HG02610 (cell line): Measurements from ENCODE around the gene CLEC3A.
"Not testable (repeated sequence)": the region's sequence is repeated elsewhere in the genome, so short reads cannot be mapped to it uniquely, and the experiment has no call there.

ENCODE experiments used
- ATAC-seq: cut with Tn5 transposase; IDR thresholded peaks from one replicate; pipeline ENCODE4 v1.9.1; 2021; ENCODE audit warnings: mild to moderate bottlenecking, moderate library complexity; ENCODE audit not compliant: unreplicated experiment

Gene CLEC3A

GRCh38 chr16:78028018-78028417 is 5.7 kb downstream of the CLEC3A start:
- ATAC-seq, result no peak

GRCh38 chr16:78034530-78034929 is 12.2 kb downstream of the CLEC3A start:
- ATAC-seq, result no peak

- no peak for ATAC-seq
These were observed 12.7 kb downstream of the CLEC3A start for GRCh38 chr16:78035012-78035411.

- ATAC-seq, result no peak
These were observed 18.0 kb downstream of the CLEC3A start for GRCh38 chr16:78040396-78040795.

- no peak for ATAC-seq
These were observed 23.7 kb downstream of the CLEC3A start for GRCh38 chr16:78045865-78046581.

- no peak for ATAC-seq
These were observed 26.0 kb downstream of the CLEC3A start for GRCh38 chr16:78048319-78048718.

GRCh38 chr16:78050734-78051400 is 28.5 kb downstream of the CLEC3A start:
- no peak for ATAC-seq

GRCh38 chr16:78057803-78058564 is 35.6 kb downstream of the CLEC3A start:
- ATAC-seq, result no peak

- not testable (repeated sequence) for ATAC-seq
These were observed 37.5 kb downstream of the CLEC3A start for GRCh38 chr16:78059806-78060205.

GRCh38 chr16:78060295-78060694 is 37.9 kb downstream of the CLEC3A start:
- ATAC-seq, result no peak

- no peak for ATAC-seq
These were observed 38.5 kb downstream of the CLEC3A start for GRCh38 chr16:78060809-78061208.

- ATAC-seq, result no peak
These were observed 43.0 kb downstream of the CLEC3A start for GRCh38 chr16:78065319-78065718.

- no peak for ATAC-seq
These were observed 47.6 kb downstream of the CLEC3A start for GRCh38 chr16:78069913-78070312.

GRCh38 chr16:78072275-78072674 is 49.9 kb downstream of the CLEC3A start:
- ATAC-seq, result no peak

- no peak for ATAC-seq
These were observed 53.5 kb downstream of the CLEC3A start for GRCh38 chr16:78075800-78076199.

- no peak for ATAC-seq
These were observed 59.0 kb downstream of the CLEC3A start for GRCh38 chr16:78081341-78081740.
